HepG2 (cell line): ENCODE results near the gene FAM83E. TPM values are rescaled to one million over a fixed set of nuclear protein-coding genes. Genes with fewer than 3 reads are reported as not detected.

ENCODE experiments used
- CREM ChIP-seq, 2 experiments: sonication (generic) in 1 of 2; formaldehyde crosslinking in 1 of 2; IDR thresholded peaks; 2 replicates each; pipeline versions ENCODE4 v1.4.0 to v1.6.1; 2016 to 2020; ENCODE audit warnings: antibody characterized with exemption in 1 of 2, mild to moderate bottlenecking in 1 of 2, missing genetic modification reagents in 1 of 2
- FOSL1 ChIP-seq: sonication (generic); formaldehyde crosslinking; IDR thresholded peaks from 2 replicates; pipeline ENCODE4 v1.9.0; 2021; ENCODE audit warnings: missing genetic modification reagents, borderline replicate concordance
- FOSL2 ChIP-seq: sonication (generic); formaldehyde crosslinking; IDR thresholded peaks from 2 replicates; pipeline ENCODE4 v1.4.0; 2020; ENCODE audit warnings: missing genetic modification reagents
- HDAC2 ChIP-seq: sonication (generic); formaldehyde crosslinking; IDR thresholded peaks from 2 replicates; pipeline ENCODE4 v1.4.0; 2020; ENCODE audit warnings: missing genetic modification reagents
- HNRNPL ChIP-seq: fragments of 200-400 bp; formaldehyde crosslinking; IDR thresholded peaks from 2 replicates; pipeline ENCODE4 v1.6.1; 2017; ENCODE audit warnings: mild to moderate bottlenecking, low read depth, low read length
- IRF9 ChIP-seq: sonication (generic); formaldehyde crosslinking; IDR thresholded peaks from 2 replicates; pipeline ENCODE4 v1.8.0; 2022; ENCODE audit warnings: missing genetic modification reagents, mild to moderate bottlenecking, borderline replicate concordance
- JUN ChIP-seq: sonication (generic); formaldehyde crosslinking; IDR thresholded peaks from 2 replicates; pipeline ENCODE4 v1.4.0; 2020; ENCODE audit warnings: mild to moderate bottlenecking, missing genetic modification reagents
- JUND ChIP-seq: sonication (generic); formaldehyde crosslinking; IDR thresholded peaks from 2 replicates; pipeline ENCODE4 v1.8.0; 2022; ENCODE audit warnings: mild to moderate bottlenecking, missing genetic modification reagents
- MYC ChIP-seq: sonication (generic); formaldehyde crosslinking; IDR thresholded peaks from 2 replicates; pipeline ENCODE4 v1.9.0; 2021; ENCODE audit warnings: missing genetic modification reagents, borderline replicate concordance
- MZF1 ChIP-seq: sonication (generic); formaldehyde crosslinking; IDR thresholded peaks from 2 replicates; pipeline ENCODE4 v1.8.1; 2023; ENCODE audit warnings: mild to moderate bottlenecking, missing genetic modification reagents, borderline replicate concordance
- NAIF1 ChIP-seq: sonication (generic); formaldehyde crosslinking; IDR thresholded peaks from 2 replicates; pipeline ENCODE4 v1.5.0; 2020; ENCODE audit warnings: mild to moderate bottlenecking, missing genetic modification reagents, borderline replicate concordance
- NR1H2 ChIP-seq: sonication (generic); formaldehyde crosslinking; IDR thresholded peaks from 2 replicates; pipeline ENCODE4 v1.8.1; 2022; ENCODE audit warnings: low read depth, missing genetic modification reagents, borderline replicate concordance
- RARA ChIP-seq: IDR thresholded peaks from 2 replicates; pipeline ENCODE4 v1.6.1; 2016; ENCODE audit warnings: missing genetic modification reagents, missing compliant biosample characterization
- RBM39 ChIP-seq: fragments of 200-400 bp; formaldehyde crosslinking; IDR thresholded peaks from one replicate; pipeline ENCODE4 v1.6.1; 2018; ENCODE audit warnings: antibody characterized with exemption, mild to moderate bottlenecking, low read depth, low read length; ENCODE audit not compliant: poor library complexity, severe bottlenecking
- SPEN ChIP-seq: sonication (generic); formaldehyde crosslinking; IDR thresholded peaks from 2 replicates; pipeline ENCODE4 v1.5.1; 2020; ENCODE audit warnings: low read depth, mild to moderate bottlenecking, missing genetic modification reagents
- TAF1 ChIP-seq: sonication (generic); formaldehyde crosslinking; IDR thresholded peaks from 2 replicates; pipeline ENCODE4 v1.4.0; 2020; ENCODE audit warnings: missing genetic modification reagents
- ZBTB25 ChIP-seq: IDR thresholded peaks from 2 replicates; pipeline ENCODE4 v1.6.1; 2018; ENCODE audit warnings: missing genetic modification reagents
- ZNF12 ChIP-seq: sonication (generic); formaldehyde crosslinking; IDR thresholded peaks from 2 replicates; pipeline ENCODE4 v1.5.0; 2020; ENCODE audit warnings: missing genetic modification reagents
- ZNF121 ChIP-seq: sonication (generic); formaldehyde crosslinking; IDR thresholded peaks from 2 replicates; pipeline ENCODE4 v1.5.0; 2020; ENCODE audit warnings: mild to moderate bottlenecking, missing genetic modification reagents
- ZNF263 ChIP-seq: sonication (generic); formaldehyde crosslinking; IDR thresholded peaks from 2 replicates; pipeline ENCODE4 v1.4.0; 2020; ENCODE audit warnings: missing genetic modification reagents
- ZNF274 ChIP-seq: sonication (generic); formaldehyde crosslinking; IDR thresholded peaks from 2 replicates; pipeline ENCODE4 v1.5.1; 2020; ENCODE audit warnings: mild to moderate bottlenecking, missing genetic modification reagents
- ZNF281 ChIP-seq: sonication (generic); formaldehyde crosslinking; IDR thresholded peaks from 2 replicates; pipeline ENCODE4 v1.4.0; 2020; ENCODE audit warnings: missing genetic modification reagents, borderline replicate concordance
- ZZZ3 ChIP-seq: sonication (generic); formaldehyde crosslinking; IDR thresholded peaks from 2 replicates; pipeline ENCODE4 v1.4.0; 2020; ENCODE audit warnings: missing genetic modification reagents, mild to moderate bottlenecking, borderline replicate concordance
- polyA plus RNA-seq, 8 experiments: library from polyadenylated mRNA; depleted of rRNA in 3 of 8; stranded (reverse) in 7 of 8; unstranded in 1 of 8; fragments of >200 nt; fragmentation: Illumina TruSeq in 4 of 8; extraction: Trizol in 4 of 8; gene quantifications; 2 replicates each; pipeline versions ENCODE4 v1.2.1 to v1.2.3, GENCODE V29; 2011 to 2016; ENCODE audit warnings: low read depth in 4 of 8, missing spikeins in 1 of 8, mixed read lengths in 1 of 8; ENCODE audit not compliant: insufficient read depth in 1 of 8
- total RNA-seq, 5 experiments: library from RNA; depleted of rRNA; stranded (reverse); fragments of >200 nt; fragmentation: Illumina TruSeq; extraction: Trizol; gene quantifications; 2 replicates each; pipeline ENCODE4 v1.2.3, GENCODE V29; 2016; ENCODE audit warnings: low read depth in 1 of 5
- TF ChIP-seq, protein P1 (sequence below): sonication (generic); formaldehyde crosslinking; IDR thresholded peaks from 2 replicates; pipeline ENCODE4 v1.4.0; 2020; ENCODE audit warnings: mild to moderate bottlenecking, missing genetic modification reagents

The FAM83E gene
- total and polyA plus RNA-seq, 2 of the 13 experiments (the other 11 are each of a cell fraction or from before 2014, with no cell fraction given) = 0.18 to 0.60 TPM

DNA sequence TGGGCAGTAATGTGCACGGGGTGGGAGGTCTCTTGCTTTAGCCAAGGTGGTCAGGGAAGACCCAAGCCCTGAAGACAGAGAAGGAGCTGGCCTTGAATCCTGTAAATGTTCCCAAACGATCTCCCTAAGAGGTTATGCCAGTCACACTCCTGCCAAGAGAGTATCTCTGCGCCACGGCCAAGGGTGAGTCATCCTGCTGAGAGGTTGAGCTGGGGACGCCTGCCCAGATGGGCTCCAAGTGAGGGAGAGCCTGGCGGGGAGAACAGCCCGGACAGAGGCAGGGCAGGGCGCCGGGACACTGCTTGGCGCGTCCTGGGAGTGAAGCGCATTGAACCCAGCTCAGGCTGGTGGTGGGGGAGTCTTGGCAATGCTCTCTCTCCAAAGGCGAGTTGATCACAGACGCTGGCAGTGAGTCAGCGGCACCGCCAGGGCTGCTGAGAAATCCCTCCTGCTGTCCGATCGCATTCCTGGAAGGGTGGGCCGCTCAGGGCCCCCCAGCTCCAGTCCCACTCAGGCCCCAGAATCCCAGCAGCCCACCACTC, 46.5 kb downstream of the FAM83E start (continued):
- TF ChIP-seq MYC (CRISPR knock-in tag) (no peak), ZNF121 (CRISPR knock-in tag) (no peak), ZZZ3 (CRISPR knock-in tag) (no peak), HNRNPL (0 out of 2 replicates have a peak, but pooled peaks have one; percentile 21), FOSL2 (CRISPR knock-in tag) (peak; percentile 95), ZNF12 (CRISPR knock-in tag) (no peak), ZBTB25 (CRISPR knock-in tag) (peak; percentile 35; the same call in 1 of the 2 replicates), ZNF274 (CRISPR knock-in tag) (peak; percentile 41; the same call in 1 of the 2 replicates), ZNF281 (CRISPR knock-in tag) (no peak), NAIF1 (CRISPR knock-in tag) (no peak), RARA (CRISPR knock-in tag) (peak; percentile 25; the same call in 1 of the 2 replicates), IRF9 (CRISPR knock-in tag) (no peak), NR1H2 (no peak), JUN (peak; percentile 43; the same call in 1 of the 2 replicates), RBM39 (no peak), JUND (CRISPR knock-in tag) (peak; percentile 70), FOSL1 (CRISPR knock-in tag) (peak; percentile 46; the same call in 1 of the 2 replicates), MZF1 (no peak), CREM (IDR thresholded peaks at IDR 0.05) (no peak), CREM (CRISPR knock-in tag; IDR thresholded peaks at IDR 0.05) (no peak), ZNF263 (peak; percentile 22; the same call in 1 of the 2 replicates), SPEN (no peak), HDAC2 (peak; percentile 40; the same call in 1 of the 2 replicates), TAF1 (no peak)
- TF ChIP-seq, protein P1, sequence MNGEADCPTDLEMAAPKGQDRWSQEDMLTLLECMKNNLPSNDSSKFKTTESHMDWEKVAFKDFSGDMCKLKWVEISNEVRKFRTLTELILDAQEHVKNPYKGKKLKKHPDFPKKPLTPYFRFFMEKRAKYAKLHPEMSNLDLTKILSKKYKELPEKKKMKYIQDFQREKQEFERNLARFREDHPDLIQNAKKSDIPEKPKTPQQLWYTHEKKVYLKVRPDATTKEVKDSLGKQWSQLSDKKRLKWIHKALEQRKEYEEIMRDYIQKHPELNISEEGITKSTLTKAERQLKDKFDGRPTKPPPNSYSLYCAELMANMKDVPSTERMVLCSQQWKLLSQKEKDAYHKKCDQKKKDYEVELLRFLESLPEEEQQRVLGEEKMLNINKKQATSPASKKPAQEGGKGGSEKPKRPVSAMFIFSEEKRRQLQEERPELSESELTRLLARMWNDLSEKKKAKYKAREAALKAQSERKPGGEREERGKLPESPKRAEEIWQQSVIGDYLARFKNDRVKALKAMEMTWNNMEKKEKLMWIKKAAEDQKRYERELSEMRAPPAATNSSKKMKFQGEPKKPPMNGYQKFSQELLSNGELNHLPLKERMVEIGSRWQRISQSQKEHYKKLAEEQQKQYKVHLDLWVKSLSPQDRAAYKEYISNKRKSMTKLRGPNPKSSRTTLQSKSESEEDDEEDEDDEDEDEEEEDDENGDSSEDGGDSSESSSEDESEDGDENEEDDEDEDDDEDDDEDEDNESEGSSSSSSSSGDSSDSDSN (CRISPR knock-in tag) = peak; percentile 52; the same call in 1 of the 2 replicates
